GM19023 (cell line): ENCODE results near the gene ABCB9.

Experiments
- ATAC-seq: cut with Tn5 transposase; IDR thresholded peaks from one replicate; pipeline ENCODE4 v1.9.1; 2021; ENCODE audit warnings: mild to moderate bottlenecking, moderate library complexity; ENCODE audit not compliant: unreplicated experiment

ABCB9 gene

GRCh38 chr12:122966743-122967550 is 684 bp upstream of the ABCB9 start:
- no peak for ATAC-seq

GRCh38 chr12:122965321-122965751 is 927 bp downstream of the ABCB9 start:
- no peak for ATAC-seq

GRCh38 chr12:122964439-122965257 is 1.6 kb downstream of the ABCB9 start:
- ATAC-seq = no peak

- no peak for ATAC-seq
Measured at GRCh38 chr12:122963941-122964265, 2.4 kb downstream of the ABCB9 start.

- ATAC-seq = no peak
Measured at GRCh38 chr12:122961531-122962329, 4.5 kb downstream of the ABCB9 start.

GRCh38 chr12:122960193-122960569 is 6.1 kb downstream of the ABCB9 start:
- no peak for ATAC-seq

- no peak for ATAC-seq
Measured at GRCh38 chr12:122959566-122960192, 6.6 kb downstream of the ABCB9 start.

GRCh38 chr12:122958198-122958888 is 7.9 kb downstream of the ABCB9 start:
- no peak for ATAC-seq

- ATAC-seq = no peak
Measured at GRCh38 chr12:122956035-122956434, 10.2 kb downstream of the ABCB9 start.

GRCh38 chr12:122955156-122955555 is 11.1 kb downstream of the ABCB9 start:
- no peak for ATAC-seq

GRCh38 chr12:122951979-122952892 is 14.0 kb downstream of the ABCB9 start:
- ATAC-seq = peak; percentile 68

- ATAC-seq = no peak
Measured at GRCh38 chr12:122951406-122951805, 14.9 kb downstream of the ABCB9 start.

GRCh38 chr12:122949816-122950675 is 16.2 kb downstream of the ABCB9 start:
- ATAC-seq = no peak

- no peak for ATAC-seq
Measured at GRCh38 chr12:122949405-122949804, 16.9 kb downstream of the ABCB9 start.

GRCh38 chr12:122948605-122949004 is 17.7 kb downstream of the ABCB9 start:
- no peak for ATAC-seq

- ATAC-seq = peak; percentile 18
Measured at GRCh38 chr12:122947352-122947792, 18.9 kb downstream of the ABCB9 start.

- peak; percentile 53 for ATAC-seq
Measured at GRCh38 chr12:122946690-122947341, 19.4 kb downstream of the ABCB9 start.
